Nephron (organoid): Measurements from ENCODE around the gene TM9SF1.

Source experiments
- H3K27ac Mint-ChIP-seq, 3 experiments: 2 replicates each; pipeline ENCODE4 v1.8.0; 2020; ENCODE audit warnings: mixed read lengths in 3 of 3, mild to moderate bottlenecking in 2 of 3, moderate library complexity in 1 of 3
- H3K27me3 Mint-ChIP-seq: 2 replicates; pipeline ENCODE4 v1.8.0; 2021; ENCODE audit warnings: low read depth, mild to moderate bottlenecking, moderate library complexity, mixed read lengths
- H3K36me3 Mint-ChIP-seq: 2 replicates; pipeline ENCODE4 v1.8.0; 2020; ENCODE audit warnings: low read depth, mixed read lengths
- H3K4me1 Mint-ChIP-seq: 2 replicates; pipeline ENCODE4 v1.8.0; 2020; ENCODE audit warnings: mixed read lengths
- H3K4me3 Mint-ChIP-seq, 3 experiments: 2 replicates each; pipeline ENCODE4 v1.8.0; 2020; ENCODE audit warnings: mild to moderate bottlenecking in 3 of 3, mixed read lengths in 3 of 3, moderate library complexity in 2 of 3
- H3K9me3 Mint-ChIP-seq: 2 replicates; pipeline ENCODE4 v1.8.0; 2020; ENCODE audit warnings: mixed read lengths
- TF ChIP-seq, protein P1 (sequence below), 3 experiments: fragments of 200-600 bp; sonication (generic); IDR thresholded peaks; one replicate each; pipeline ENCODE4 v1.5.0; 2021; ENCODE audit warnings: antibody characterized with exemption in 3 of 3; ENCODE audit not compliant: unreplicated experiment in 3 of 3

The TM9SF1 gene

DNA sequence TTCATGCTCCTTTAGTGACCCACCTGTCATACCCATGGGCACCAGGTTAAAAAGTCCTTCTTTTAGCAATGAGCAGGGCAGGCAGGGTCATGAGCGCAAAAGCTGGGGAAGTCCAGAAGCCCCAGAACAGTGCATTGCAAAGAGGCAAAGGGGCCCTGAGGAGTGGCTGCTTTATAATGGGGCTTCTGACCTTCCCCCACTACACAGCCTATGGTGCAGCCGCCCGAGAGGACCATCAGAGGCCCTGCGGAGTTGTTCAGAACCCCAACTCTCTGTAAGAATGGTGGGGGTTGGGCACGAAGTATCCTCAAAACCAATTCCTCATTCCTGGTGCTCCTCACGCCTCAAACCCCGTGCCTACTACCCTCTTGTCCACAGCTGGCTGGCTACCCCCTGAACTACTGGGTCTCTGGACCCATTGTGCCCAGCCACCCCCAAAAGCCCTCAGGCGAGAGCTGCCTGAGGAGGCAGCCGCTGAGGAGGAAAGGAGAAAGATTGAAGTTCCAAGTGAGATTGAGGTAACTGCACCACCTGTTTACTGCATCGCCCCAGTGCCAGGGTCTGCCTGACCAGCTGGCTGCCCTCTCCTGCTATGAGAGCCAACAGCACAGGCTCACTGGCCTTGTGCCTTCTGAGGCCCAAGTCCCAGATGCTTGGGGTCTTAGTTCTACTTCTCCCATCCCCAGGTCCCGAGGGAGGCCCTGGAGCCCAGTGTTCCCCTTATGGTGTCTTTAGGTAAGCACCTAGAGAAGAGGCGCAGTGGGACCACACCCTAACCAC, 16.7 kb downstream of the TM9SF1 start:
- peaks cover 49% of the 10 kb centered on the region for H3K36me3 Mint-ChIP-seq
- H3K27ac Mint-ChIP-seq: peak overlapping the region; percentile 97 to 98 (median 97)
- no peak overlapping the region for H3K4me3 Mint-ChIP-seq
- TF ChIP-seq, protein P1, sequence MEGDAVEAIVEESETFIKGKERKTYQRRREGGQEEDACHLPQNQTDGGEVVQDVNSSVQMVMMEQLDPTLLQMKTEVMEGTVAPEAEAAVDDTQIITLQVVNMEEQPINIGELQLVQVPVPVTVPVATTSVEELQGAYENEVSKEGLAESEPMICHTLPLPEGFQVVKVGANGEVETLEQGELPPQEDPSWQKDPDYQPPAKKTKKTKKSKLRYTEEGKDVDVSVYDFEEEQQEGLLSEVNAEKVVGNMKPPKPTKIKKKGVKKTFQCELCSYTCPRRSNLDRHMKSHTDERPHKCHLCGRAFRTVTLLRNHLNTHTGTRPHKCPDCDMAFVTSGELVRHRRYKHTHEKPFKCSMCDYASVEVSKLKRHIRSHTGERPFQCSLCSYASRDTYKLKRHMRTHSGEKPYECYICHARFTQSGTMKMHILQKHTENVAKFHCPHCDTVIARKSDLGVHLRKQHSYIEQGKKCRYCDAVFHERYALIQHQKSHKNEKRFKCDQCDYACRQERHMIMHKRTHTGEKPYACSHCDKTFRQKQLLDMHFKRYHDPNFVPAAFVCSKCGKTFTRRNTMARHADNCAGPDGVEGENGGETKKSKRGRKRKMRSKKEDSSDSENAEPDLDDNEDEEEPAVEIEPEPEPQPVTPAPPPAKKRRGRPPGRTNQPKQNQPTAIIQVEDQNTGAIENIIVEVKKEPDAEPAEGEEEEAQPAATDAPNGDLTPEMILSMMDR (IDR thresholded peaks at IDR 0.05; ENCODE audit: unreplicated experiment in 3 of 3): no peak
- no peaks in the 10 kb centered on the region for H3K9me3 Mint-ChIP-seq
- H3K4me1 Mint-ChIP-seq: peaks cover 10% of the 10 kb centered on the region
- no peaks in the 10 kb centered on the region for H3K27me3 Mint-ChIP-seq

DNA sequence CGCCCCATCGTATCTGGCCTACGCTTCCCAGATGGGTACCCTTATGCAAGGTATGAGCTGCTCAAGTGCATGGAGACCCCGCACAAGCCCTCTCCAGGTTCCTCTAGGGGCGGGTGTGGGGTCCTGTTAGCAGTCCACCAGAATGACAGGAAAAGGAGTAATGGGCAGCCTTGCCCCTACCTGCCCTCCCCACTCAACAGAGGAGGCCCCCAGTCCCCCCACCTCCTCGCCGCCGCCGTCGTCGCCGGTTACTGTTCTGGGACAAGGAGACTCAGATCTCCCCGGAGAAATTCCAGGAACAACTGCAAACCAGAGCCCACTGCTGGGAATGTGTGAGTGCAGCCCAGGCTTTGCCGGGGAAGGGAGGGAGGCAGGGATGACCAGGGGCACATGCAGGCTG, 17.4 kb downstream of the TM9SF1 start:
- Mint-ChIP-seq H3K36me3 (peaks cover 52% of the 10 kb centered on the region), H3K27ac (no peak overlapping the region), H3K4me3 (no peak overlapping the region), H3K4me1 (peaks cover 10% of the 10 kb centered on the region), H3K9me3 (no peaks in the 10 kb centered on the region), H3K27me3 (no peaks in the 10 kb centered on the region)
- TF ChIP-seq, protein P1 (IDR thresholded peaks at IDR 0.05; ENCODE audit: unreplicated experiment in 3 of 3): no peak

DNA sequence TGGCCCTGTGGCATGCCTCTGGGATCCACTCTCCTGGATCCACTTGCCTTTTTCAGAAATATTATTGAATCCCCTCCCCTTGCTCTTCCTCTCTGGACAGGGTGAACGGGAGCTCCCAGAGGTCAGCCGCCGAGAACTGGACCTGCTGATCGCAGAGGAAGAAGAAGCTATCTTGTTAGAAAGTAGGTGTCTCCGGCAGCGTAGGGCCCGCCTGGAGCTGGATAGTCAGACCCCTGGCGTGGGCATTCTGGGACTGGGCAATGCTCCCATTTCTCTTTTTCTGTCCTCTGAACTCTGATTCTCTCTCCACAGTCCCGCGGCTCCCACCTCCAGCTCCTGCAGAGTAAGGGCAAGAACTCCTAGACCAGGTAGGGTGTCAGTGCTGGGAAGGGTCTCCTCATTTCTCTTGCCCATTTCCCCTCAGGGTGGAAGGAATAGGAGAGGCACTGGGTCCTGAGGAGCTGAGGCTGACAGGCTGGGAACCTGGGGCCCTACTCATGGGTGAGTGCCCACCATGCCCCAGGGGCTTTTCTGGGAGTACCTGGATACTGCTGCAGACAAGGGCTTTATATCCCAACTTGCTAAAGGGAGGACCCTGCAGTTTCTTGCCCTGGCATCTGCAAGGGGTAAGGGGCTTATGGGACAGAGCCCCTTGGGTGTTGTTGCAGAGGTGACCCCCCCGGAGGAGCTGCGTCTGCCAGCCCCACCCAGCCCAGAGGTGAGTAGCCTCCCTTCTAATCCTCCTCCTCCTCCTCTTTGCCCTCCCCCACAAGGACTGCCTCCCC, 18.0 kb downstream of the TM9SF1 start:
- no peaks in the 10 kb centered on the region for H3K27me3 Mint-ChIP-seq
- H3K27ac Mint-ChIP-seq: peak overlapping the region in 1 of 3 experiments; percentile 19
- peaks cover 46% of the 10 kb centered on the region for H3K36me3 Mint-ChIP-seq
- no peak overlapping the region for H3K4me3 Mint-ChIP-seq
- H3K9me3 Mint-ChIP-seq: no peaks in the 10 kb centered on the region
- peaks cover 10% of the 10 kb centered on the region for H3K4me1 Mint-ChIP-seq
- TF ChIP-seq, protein P1 (IDR thresholded peaks at IDR 0.05; ENCODE audit: unreplicated experiment in 3 of 3): no peak

DNA sequence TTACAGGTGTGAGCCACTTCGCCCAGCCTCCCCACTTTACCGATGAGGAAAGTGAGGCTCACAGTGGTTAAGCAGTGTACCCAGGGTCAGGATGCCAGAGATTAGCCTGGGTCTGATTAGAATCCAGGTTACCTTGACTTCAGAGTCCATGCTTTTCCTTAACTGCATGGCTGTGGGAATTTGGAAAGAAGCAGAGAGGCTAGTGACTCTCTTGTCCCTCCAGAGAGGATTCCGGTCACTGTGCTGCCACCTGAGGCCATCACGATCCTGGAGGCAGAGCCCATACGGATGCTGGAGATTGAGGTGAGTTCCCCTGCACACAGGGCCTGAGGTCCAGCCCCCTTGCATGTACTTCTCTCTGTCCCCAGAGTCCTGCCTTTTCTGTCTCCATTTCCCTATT, 18.6 kb downstream of the TM9SF1 start:
- no peaks in the 10 kb centered on the region for H3K9me3 Mint-ChIP-seq
- peaks cover 41% of the 10 kb centered on the region for H3K36me3 Mint-ChIP-seq
- no peak overlapping the region for H3K4me3 Mint-ChIP-seq
- peaks cover 10% of the 10 kb centered on the region for H3K4me1 Mint-ChIP-seq
- H3K27me3 Mint-ChIP-seq: no peaks in the 10 kb centered on the region
- TF ChIP-seq, protein P1 (IDR thresholded peaks at IDR 0.05; ENCODE audit: unreplicated experiment in 3 of 3): no peak
- no peak overlapping the region for H3K27ac Mint-ChIP-seq

DNA sequence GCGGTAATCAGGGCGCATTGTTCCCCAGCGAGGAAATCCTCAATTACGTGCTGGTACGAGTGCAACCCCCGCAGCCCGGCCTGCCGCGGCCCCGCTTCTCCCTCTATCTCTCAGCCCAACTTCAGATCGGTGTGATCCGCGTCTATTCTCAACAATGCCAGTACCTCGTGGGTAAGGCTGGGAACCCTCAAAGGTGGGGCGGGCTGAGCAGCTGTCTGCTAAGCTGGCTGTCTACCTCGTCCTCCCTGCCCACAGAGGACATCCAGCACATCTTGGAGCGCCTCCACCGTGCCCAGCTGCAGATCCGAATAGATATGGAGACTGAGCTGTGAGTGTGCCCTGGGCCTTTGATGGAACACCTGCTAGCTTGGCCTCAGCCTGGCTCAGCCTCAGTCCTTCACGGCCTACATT, 22.4 kb downstream of the TM9SF1 start:
- no peaks in the 10 kb centered on the region for H3K4me1 Mint-ChIP-seq
- H3K4me3 Mint-ChIP-seq: peak overlapping the region; percentile 84 to 89 (median 89)
- peaks cover 32% of the 10 kb centered on the region for H3K36me3 Mint-ChIP-seq
- TF ChIP-seq, protein P1 (IDR thresholded peaks at IDR 0.05; ENCODE audit: unreplicated experiment in 3 of 3): no peak
- no peak overlapping the region for H3K27ac Mint-ChIP-seq
- H3K9me3 Mint-ChIP-seq: no peaks in the 10 kb centered on the region
- H3K27me3 Mint-ChIP-seq: no peaks in the 10 kb centered on the region
